Hepatic stellate cell (primary cell): Measurements from ENCODE around the gene MMD2.

Source experiments
- DNase-seq: peaks from one replicate; pipeline ENCODE4 v3.0.0; 2011; ENCODE audit warnings: low spot score

The MMD2 gene

GRCh38 chr7:4957847-4958476 is 1.0 kb downstream of the MMD2 start:
- DNase-seq, result no peak

- no peak for DNase-seq
Observed at GRCh38 chr7:4951903-4952636, 6.9 kb downstream of the MMD2 start.

GRCh38 chr7:4951304-4951703 is 7.7 kb downstream of the MMD2 start:
- no peak for DNase-seq

GRCh38 chr7:4948402-4948801 is 10.6 kb downstream of the MMD2 start:
- DNase-seq, result no peak

GRCh38 chr7:4945949-4946348 is 13.0 kb downstream of the MMD2 start:
- DNase-seq, result no peak

GRCh38 chr7:4944939-4945338 is 14.0 kb downstream of the MMD2 start:
- no peak for DNase-seq

GRCh38 chr7:4943297-4943696 is 15.7 kb downstream of the MMD2 start:
- no peak for DNase-seq

GRCh38 chr7:4939971-4940728 is 18.8 kb downstream of the MMD2 start:
- no peak for DNase-seq

- DNase-seq, result no peak
Observed at GRCh38 chr7:4937411-4937810, 21.6 kb downstream of the MMD2 start.

GRCh38 chr7:4934419-4935025 is 24.5 kb downstream of the MMD2 start:
- DNase-seq, result no peak

- no peak for DNase-seq
Observed at GRCh38 chr7:4931943-4932342, 27.0 kb downstream of the MMD2 start.

- no peak for DNase-seq
Observed at GRCh38 chr7:4929005-4929404, 30.0 kb downstream of the MMD2 start.

GRCh38 chr7:4928445-4928844 is 30.5 kb downstream of the MMD2 start:
- DNase-seq, result no peak

GRCh38 chr7:4919969-4920766 is 38.8 kb downstream of the MMD2 start:
- no peak for DNase-seq

GRCh38 chr7:4916113-4916512 is 42.9 kb downstream of the MMD2 start:
- DNase-seq, result no peak

- no peak for DNase-seq
Observed at GRCh38 chr7:4911111-4911828, 47.7 kb downstream of the MMD2 start.

GRCh38 chr7:4906682-4907081 is 52.3 kb downstream of the MMD2 start:
- DNase-seq, result no peak

- no peak for DNase-seq
Observed at GRCh38 chr7:4905171-4905570, 53.8 kb downstream of the MMD2 start.

GRCh38 chr7:4904346-4904745 is 54.6 kb downstream of the MMD2 start:
- no peak for DNase-seq

GRCh38 chr7:4895766-4896165 is 63.2 kb downstream of the MMD2 start:
- DNase-seq, result no peak

- DNase-seq, result no peak
Observed at GRCh38 chr7:4894482-4894881, 64.5 kb downstream of the MMD2 start.
